ENCODE results near the gene C4B.
"Not testable (repeated sequence)": the region's sequence is repeated elsewhere in the genome, so short reads cannot be mapped to it uniquely, and the experiment has no call there.

GRCh38 chr6:32005991-32006529 lies 8.5 kb upstream of the C4B start:
- TF ChIP-seq POLR2AphosphoS5 (IDR thresholded peaks at IDR 0.05; ENCODE audit: insufficient read depth in 1 of 2, low read depth in 1 of 2); CTCF (IDR thresholded peaks at IDR 0.05); POLR2A (IDR thresholded peaks at IDR 0.05): not testable (repeated sequence)

All from vagina (tissue), 2 donors.